GM21723 (cell line): ENCODE data around the gene ATXN1.

Experiments used
- ATAC-seq: cut with Tn5 transposase; IDR thresholded peaks from one replicate; pipeline ENCODE4 v1.9.1; 2021; ENCODE audit warnings: mild to moderate bottlenecking, moderate library complexity; ENCODE audit not compliant: unreplicated experiment

ATXN1 gene

DNA sequence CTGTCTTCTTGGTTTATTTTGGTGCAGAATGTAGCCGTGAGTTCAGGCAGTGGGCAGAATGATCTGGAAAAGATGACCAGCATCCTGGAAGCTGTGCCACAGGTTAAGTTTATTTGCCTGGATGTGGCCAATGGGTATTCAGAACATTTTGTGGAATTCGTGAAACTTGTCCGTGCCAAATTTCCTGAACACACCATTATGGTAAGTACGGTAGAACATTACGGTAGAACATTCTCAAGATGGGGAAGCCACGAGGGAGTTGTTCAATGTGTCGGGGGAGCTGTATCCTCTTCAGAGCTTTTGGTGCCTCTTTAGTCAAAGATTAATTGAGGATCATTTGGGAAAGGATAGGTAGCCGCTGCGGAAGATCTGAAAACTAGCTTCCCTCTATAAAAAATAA is 506.7 kb downstream of the ATXN1 start:
- no peak for ATAC-seq

DNA sequence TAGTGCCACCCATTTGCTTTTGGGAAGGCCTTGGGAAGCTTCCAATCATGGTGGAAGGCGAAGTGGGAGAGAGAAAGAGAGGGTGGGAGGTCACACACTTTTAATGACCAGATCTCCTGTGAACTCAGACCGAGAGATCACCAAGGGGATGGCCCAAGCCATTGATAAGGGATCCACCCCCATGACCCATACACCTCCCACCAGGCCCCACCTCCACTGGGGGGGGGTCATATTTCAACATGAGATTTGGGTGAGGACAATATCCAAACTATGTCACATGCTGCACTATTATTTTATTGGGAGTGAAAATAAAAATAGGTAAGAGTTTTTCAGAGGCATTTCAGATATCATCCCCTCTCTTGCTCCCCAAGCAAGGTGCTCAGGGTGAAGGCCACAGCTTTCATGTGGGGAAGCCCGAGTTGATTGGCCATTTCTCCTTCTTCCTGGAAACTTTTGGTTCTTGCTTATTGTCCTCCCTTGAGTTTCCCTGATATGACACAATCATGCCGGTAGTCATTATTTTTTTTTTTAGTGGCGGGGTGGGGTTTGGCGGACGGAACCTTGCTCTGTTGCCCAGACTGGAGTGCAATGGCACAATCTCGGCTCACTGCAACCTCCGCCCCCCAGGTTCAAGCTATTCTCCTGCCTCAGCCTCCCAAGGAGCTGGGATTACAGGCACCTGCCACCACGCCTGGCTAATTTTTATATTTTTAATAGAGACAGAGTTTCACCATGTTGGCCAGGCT is 507.7 kb downstream of the ATXN1 start:
- no peak for ATAC-seq

DNA sequence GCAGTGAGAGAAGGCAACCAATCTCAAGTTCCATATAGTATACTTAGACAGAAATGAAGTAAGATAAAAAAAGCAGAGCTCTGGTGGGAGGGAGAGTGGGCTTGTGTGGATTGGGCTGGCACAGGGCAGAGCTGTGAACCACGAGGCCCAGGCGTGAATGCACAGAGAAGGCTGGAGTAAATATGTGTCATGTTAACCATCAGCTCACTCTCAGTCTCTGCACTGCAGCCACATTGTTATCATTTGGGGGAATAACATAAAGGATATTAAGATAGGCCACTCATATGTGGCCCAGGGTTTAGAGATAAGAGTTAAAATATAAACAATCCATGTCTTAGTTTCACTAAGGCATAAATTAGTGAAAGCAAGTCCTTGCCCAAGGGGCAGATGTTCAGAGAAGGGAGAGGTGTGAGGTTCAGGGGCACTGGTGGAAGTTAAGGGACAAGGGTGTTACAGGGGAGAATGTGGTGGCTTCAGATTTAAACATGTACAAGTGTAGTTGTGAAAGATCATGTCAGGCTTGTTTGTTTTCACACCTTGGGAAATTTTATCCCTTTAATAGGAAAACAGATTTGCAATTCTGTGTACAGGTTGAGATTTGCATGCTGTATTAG is 508.5 kb downstream of the ATXN1 start:
- ATAC-seq, result no peak

DNA sequence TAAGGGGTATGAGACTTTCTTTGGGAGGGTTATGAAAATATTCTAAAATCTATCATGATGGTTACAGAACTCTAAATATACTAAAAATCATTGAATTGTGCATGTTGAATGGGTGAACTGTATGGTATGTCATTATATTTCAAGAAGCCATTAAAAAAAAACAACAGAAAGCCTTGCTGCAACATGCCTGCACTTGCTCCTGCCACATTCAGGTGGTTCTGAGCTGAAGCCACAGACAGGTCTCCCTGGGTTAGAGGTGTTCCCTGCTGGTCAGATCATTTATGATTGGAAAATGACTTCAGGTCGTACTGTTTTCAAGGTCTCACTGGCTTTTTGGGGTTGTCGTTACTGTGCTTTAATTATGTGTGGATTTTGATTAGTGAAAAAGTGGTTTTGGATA is 509.6 kb downstream of the ATXN1 start:
- no peak for ATAC-seq

DNA sequence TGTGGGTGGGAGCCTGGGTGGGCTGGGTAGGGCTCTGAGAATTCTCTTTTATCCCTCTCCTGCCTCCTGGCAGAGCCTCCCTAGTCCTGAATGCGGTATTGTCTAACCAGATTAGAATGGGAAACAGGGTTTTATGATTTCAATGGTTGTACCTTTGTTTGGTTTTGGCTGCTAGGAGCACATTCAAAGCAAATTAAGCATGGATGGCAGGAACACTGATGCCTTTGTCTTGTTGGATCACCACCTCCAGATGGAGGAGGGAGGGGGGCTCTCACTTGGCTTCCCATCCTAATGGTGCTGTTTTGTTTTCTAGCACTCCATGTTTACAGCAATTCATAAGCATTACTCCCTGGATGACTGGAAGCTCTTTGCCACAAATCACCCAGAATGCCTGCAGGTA is 511.3 kb downstream of the ATXN1 start:
- ATAC-seq, result no peak
